LoVo (cell line): ENCODE data around the gene MCOLN2.

ENCODE experiments used
- DNase-seq: peaks from one replicate; pipeline ENCODE4 v3.0.0-alpha.2; 2016; ENCODE audit warnings: low spot score

MCOLN2 gene

GRCh38 chr1:84896279-84896678 lies 100.6 kb downstream of the MCOLN2 start:
- no peak for DNase-seq

GRCh38 chr1:84892705-84893618 lies 104.0 kb downstream of the MCOLN2 start, which contains the start of gene LPAR3:
Gene LPAR3, minus strand, starts transcription at chr1:84893206. Its CDS starts 27,086 bp downstream, at chr1:84866120.
- no peak for DNase-seq

GRCh38 chr1:84890566-84890965 lies 106.3 kb downstream of the MCOLN2 start:
- no peak for DNase-seq

GRCh38 chr1:84889437-84889836 lies 107.5 kb downstream of the MCOLN2 start:
- DNase-seq: no peak

GRCh38 chr1:84888753-84889152 lies 108.2 kb downstream of the MCOLN2 start:
- DNase-seq: no peak

- no peak for DNase-seq
Observed at GRCh38 chr1:84887261-84887934, 109.5 kb downstream of the MCOLN2 start.

GRCh38 chr1:84885469-84885868 lies 111.4 kb downstream of the MCOLN2 start:
- no peak for DNase-seq

- no peak for DNase-seq
Observed at GRCh38 chr1:84884671-84885389, 112.1 kb downstream of the MCOLN2 start.

- DNase-seq: no peak
Observed at GRCh38 chr1:84883286-84883685, 113.6 kb downstream of the MCOLN2 start.

- no peak for DNase-seq
Observed at GRCh38 chr1:84877592-84877991, 119.3 kb downstream of the MCOLN2 start.

GRCh38 chr1:84876353-84876752 lies 120.6 kb downstream of the MCOLN2 start:
- DNase-seq: no peak
